H1 (cell line): ENCODE measurements around the gene SMTN. TPM values are rescaled to one million over a fixed set of nuclear protein-coding genes. Genes with fewer than 3 reads are reported as not detected.

Source experiments
- ATF2 ChIP-seq: IDR thresholded peaks from 2 replicates; pipeline ENCODE4 v1.6.1; 2012; ENCODE audit warnings: low read length, inconsistent platforms
- POU5F1 ChIP-seq: IDR thresholded peaks from 2 replicates; pipeline ENCODE4 v1.6.1; 2011; ENCODE audit warnings: low read depth, mild to moderate bottlenecking, low read length, moderate library complexity
- polyA plus RNA-seq, 7 experiments: library from polyadenylated mRNA; depleted of rRNA in 3 of 7; stranded (reverse) in 5 of 7; unstranded in 2 of 7; fragments of >200 nt in 5 of 7; fragments of 200-250 nt in 2 of 7; gene quantifications; 1 replicate in 5 of 7; 2 replicates in 1 of 7; 4 replicates in 1 of 7; pipeline versions ENCODE4 v1.2.1 to v1.2.3, GENCODE V29; 2011 to 2013; ENCODE audit warnings: missing spikeins in 2 of 7, mixed read lengths in 2 of 7
- total RNA-seq: library from RNA; stranded (reverse); fragmentation: NEBNext Ultra II Directional; extraction: Animal tissue kit (Norgen Biotek cat#: 25700); gene quantifications from 2 replicates; pipeline ENCODE4 v1.2.1, GENCODE V29; 2021

SMTN gene
- total and polyA plus RNA-seq, 2 of the 8 experiments (the other 6 are each of a cell fraction or from before 2014, with no cell fraction given) = 12.3 to 20.8 TPM

GRCh38 chr22:31095637-31096249 is 14.6 kb downstream of the SMTN start (continued):
- no peak for TF ChIP-seq ATF2
- no peak for TF ChIP-seq POU5F1
- TF ChIP-seq, all 59 proteins: peak for 0
